Heart left ventricle (tissue), 16 donors: ENCODE measurements around the gene IGFBP7. TPM values are rescaled to one million over a fixed set of nuclear protein-coding genes. Genes with fewer than 3 reads are reported as not detected.

Experiments
- ATAC-seq, 4 donors: fragments of 200-7000 bp; cut with Tn5 transposase; one replicate each; pipeline ENCODE4 v1.9.1; 2020 to 2022; ENCODE audit warnings: moderate library complexity in 4 of 4, mild to moderate bottlenecking in 3 of 4, moderate number of reproducible peaks in 1 of 4
- DNase-seq, 5 donors: peaks; one replicate each; pipeline ENCODE4 v3.0.0-alpha.2; 2020
- H3K27ac ChIP-seq, 12 donors: fragments of 200-600 bp; sonication (generic) in 4 of 12; one replicate each; pipeline versions ENCODE4 v1.5.0 to v1.8.0; 2016 to 2022; ENCODE audit warnings: mild to moderate bottlenecking in 2 of 12
- H3K27me3 ChIP-seq, 9 donors: fragments of 200-600 bp; sonication (generic) in 2 of 9; one replicate each; pipeline versions ENCODE4 v1.5.1 to v1.8.0; 2016 to 2022; ENCODE audit warnings: mild to moderate bottlenecking in 3 of 9
- H3K36me3 ChIP-seq, 9 donors: fragments of 200-600 bp; sonication (generic) in 2 of 9; one replicate each; pipeline versions ENCODE4 v1.5.0 to v1.8.0; 2018 to 2022; ENCODE audit warnings: mild to moderate bottlenecking in 2 of 9
- H3K4me1 ChIP-seq, 12 donors: fragments of 200-600 bp; sonication (generic) in 4 of 12; one replicate each; pipeline versions ENCODE4 v1.5.0 to v1.8.0; 2016 to 2022; ENCODE audit warnings: mild to moderate bottlenecking in 3 of 12
- H3K4me3 ChIP-seq, 12 donors: fragments of 200-600 bp; sonication (generic) in 4 of 12; one replicate each; pipeline versions ENCODE4 v1.5.0 to v1.8.0; 2017 to 2022; ENCODE audit warnings: mild to moderate bottlenecking in 9 of 12, moderate library complexity in 4 of 12
- H3K9me3 ChIP-seq, 12 donors: fragments of 200-600 bp; sonication (generic) in 4 of 12; one replicate each; pipeline versions ENCODE4 v1.5.0 to v1.8.0; 2016 to 2022; ENCODE audit warnings: mild to moderate bottlenecking in 1 of 12
- POLR2A ChIP-seq, 2 donors: fragments of 450-650 bp; IDR thresholded peaks; one replicate each; pipeline ENCODE4 v1.6.1; 2017; ENCODE audit warnings: antibody characterized with exemption in 2 of 2, mild to moderate bottlenecking in 2 of 2, moderate library complexity in 2 of 2
- WGBS, 4 donors: extraction: QIAGEN DNeasy Blood & Tissue Kit in 2 of 4; methylation state at CpG; one replicate each; pipeline versions ENCODE4 v1.1.5 to v1.1.7; 2013 to 2018; 5-methylcytosine and 5-hydroxymethylcytosine counted together
- intact Hi-C, 10 donors: fragments of 100-400 bp; cut with DNase I; formaldehyde crosslinking; loops; one replicate each; pipeline versions ENCODE4 v1.11.1 to v1.14.2; 2022
- polyA plus RNA-seq, 2 donors: library from polyadenylated mRNA; stranded (reverse); fragments of 200-250 nt; gene quantifications; one replicate each; pipeline ENCODE4 v1.2.3, GENCODE V29; 2013
- total RNA-seq, 9 donors: library from RNA; depleted of rRNA in 2 of 9; stranded (reverse); fragments of >200 nt in 2 of 9; fragmentation: NEBNext Ultra II Directional in 3 of 9; extraction: Animal tissue kit (Norgen Biotek cat#: 25700) in 3 of 9; gene quantifications; one replicate each; pipeline versions ENCODE4 v1.1.0 to v1.2.4, GENCODE V29; 2016 to 2023
- TF ChIP-seq, protein P1 (sequence below), 12 donors: fragments of 200-600 bp; sonication (generic) in 4 of 12; IDR thresholded peaks; one replicate each; pipeline versions ENCODE4 v1.5.0 to v1.8.0; 2018 to 2022; ENCODE audit warnings: antibody characterized with exemption in 12 of 12, mild to moderate bottlenecking in 5 of 12
- donor health status: ischemic (EF 13 %, LVEDD 7.1; RV severe dilation, severe dysfunction).
- donor health status: healthy with polysubstance abuse.
- donor health status: DM: no; HTN: yes; CAD: no.
- donor health status: DM: no; HTN: no; CAD: no.
- donor health status: ischemic (EF 25% LVEDD 6.9; RV normal size, moderate dysfunction).
- donor health status: ischemic (EF 25% LVEDD 5.7; RV mildly dilated, moderate dysfunction).
- donor health status: healthy.
- donor health status: DM: yes; HTN: yes; CAD: no.
- donor health status: ischemic (EF 35%, LVEDD 5.7; RV mildly dilated, moderate dysfunction).
- donor health status: nonischemic (EF 11% LVEDD 7.7; RV severe dilation, severe dysfunction).
- donor health status: DM: yes; HTN: yes; CAD: no.
- donor health status: PGD.
- donor health status: ischemic (EF 29% LVEDD 5.4; RV normal size, mild dysfunction).
- donor health status: nonischemic (EF 23%, LVEDD 6.1; RV moderate dilation, normal function).

IGFBP7 gene
- total and polyA plus RNA-seq, 11 donors, result 458 to 1,088 (median 585) TPM

DNA sequence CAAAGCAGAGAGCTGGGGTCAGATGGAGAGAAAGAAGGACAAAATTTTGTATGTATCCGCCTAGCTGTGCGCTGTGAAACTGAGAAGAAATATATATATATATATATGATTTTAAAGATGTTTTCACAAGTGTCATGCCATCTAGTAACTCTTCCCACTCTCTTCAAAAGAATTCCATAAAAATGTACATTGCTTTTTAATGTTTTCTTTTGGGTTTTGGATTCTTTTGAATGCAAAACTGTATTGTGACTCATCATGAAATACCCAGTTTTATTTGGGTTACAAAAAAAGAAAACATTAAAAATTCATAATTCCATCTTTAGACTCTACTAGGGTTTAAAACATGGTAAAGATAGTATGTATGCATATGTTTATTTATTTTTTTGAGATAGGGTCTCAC, 34.3 kb upstream of the IGFBP7 start:
- no peak overlapping the region for H3K4me3 ChIP-seq
- no peaks in the 10 kb centered on the region for H3K9me3 ChIP-seq
- ATAC-seq (no peak), DNase-seq (no peak)
- TF ChIP-seq, protein P1, sequence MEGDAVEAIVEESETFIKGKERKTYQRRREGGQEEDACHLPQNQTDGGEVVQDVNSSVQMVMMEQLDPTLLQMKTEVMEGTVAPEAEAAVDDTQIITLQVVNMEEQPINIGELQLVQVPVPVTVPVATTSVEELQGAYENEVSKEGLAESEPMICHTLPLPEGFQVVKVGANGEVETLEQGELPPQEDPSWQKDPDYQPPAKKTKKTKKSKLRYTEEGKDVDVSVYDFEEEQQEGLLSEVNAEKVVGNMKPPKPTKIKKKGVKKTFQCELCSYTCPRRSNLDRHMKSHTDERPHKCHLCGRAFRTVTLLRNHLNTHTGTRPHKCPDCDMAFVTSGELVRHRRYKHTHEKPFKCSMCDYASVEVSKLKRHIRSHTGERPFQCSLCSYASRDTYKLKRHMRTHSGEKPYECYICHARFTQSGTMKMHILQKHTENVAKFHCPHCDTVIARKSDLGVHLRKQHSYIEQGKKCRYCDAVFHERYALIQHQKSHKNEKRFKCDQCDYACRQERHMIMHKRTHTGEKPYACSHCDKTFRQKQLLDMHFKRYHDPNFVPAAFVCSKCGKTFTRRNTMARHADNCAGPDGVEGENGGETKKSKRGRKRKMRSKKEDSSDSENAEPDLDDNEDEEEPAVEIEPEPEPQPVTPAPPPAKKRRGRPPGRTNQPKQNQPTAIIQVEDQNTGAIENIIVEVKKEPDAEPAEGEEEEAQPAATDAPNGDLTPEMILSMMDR (IDR thresholded peaks at IDR 0.05), result no peak
- TF ChIP-seq POLR2A (IDR thresholded peaks at IDR 0.05), result no peak
- 97 to 98% (median 98%) methylated on average over 2 of the region's 2 CpGs for WGBS, 4 donors
- no peak overlapping the region for H3K27ac ChIP-seq
- no peaks in the 10 kb centered on the region for H3K36me3 ChIP-seq
- peaks cover 0 to 6% (median 0%) of the 10 kb centered on the region in 12 donors for H3K4me1 ChIP-seq
- intact Hi-C loops, result no loop called here
- no peaks in the 10 kb centered on the region for H3K27me3 ChIP-seq

DNA sequence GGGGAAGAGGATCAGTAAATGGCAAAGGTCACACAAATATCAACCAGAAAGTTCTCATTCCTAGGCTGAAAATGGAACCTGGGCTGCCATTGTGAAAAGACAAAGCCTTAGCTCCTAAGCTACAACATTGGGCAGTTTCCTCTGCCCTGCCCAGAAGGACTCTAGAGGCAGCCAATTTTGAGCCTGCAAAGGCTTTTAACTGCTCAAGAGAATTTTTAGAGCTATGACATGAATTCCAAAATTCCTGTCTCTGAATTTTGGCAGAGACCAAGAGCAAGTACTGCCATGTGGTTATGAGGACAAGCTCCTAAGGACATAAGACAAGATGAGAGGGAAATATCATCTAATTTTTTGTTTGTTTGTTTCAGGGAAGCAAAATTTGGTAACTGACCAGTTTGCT, 29.6 kb upstream of the IGFBP7 start:
- H3K27me3 ChIP-seq, result no peaks in the 10 kb centered on the region
- H3K4me1 ChIP-seq, result peaks cover 0 to 6% (median 0%) of the 10 kb centered on the region in 12 donors
- H3K27ac ChIP-seq, result no peak overlapping the region
- no peak for TF ChIP-seq POLR2A (IDR thresholded peaks at IDR 0.05)
- TF ChIP-seq, protein P1 (IDR thresholded peaks at IDR 0.05), result no peak
- H3K4me3 ChIP-seq, result no peak overlapping the region
- no peaks in the 10 kb centered on the region for H3K9me3 ChIP-seq
- intact Hi-C loops, result no loop called here
- no peaks in the 10 kb centered on the region for H3K36me3 ChIP-seq
- ATAC-seq, result no peak
- no peak for DNase-seq

DNA sequence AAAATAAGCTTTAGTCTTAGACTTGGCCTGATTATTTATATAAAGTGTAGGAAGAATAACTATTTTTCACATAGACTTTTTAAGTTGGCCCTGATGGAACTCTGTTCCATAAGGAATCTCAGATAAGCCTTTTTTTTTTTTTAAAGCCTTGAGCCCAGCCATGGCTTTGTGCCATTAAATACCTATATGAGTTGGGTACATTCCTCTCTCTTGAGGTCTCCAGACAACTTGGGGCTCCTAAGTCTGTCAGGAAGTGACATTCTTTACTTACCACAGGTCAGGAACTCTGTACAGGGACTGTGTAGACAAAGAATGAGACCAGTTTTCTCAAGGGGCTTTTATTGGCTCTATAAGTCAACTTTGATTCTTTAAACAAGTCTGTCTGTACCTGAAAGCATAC, 27.1 kb upstream of the IGFBP7 start:
- DNase-seq (no peak), ATAC-seq (no peak)
- no peaks in the 10 kb centered on the region for H3K36me3 ChIP-seq
- no peak overlapping the region for H3K27ac ChIP-seq
- H3K4me1 ChIP-seq, result peaks cover 0 to 9% (median under 1%) of the 10 kb centered on the region in 12 donors
- H3K4me3 ChIP-seq, result no peak overlapping the region
- no peaks in the 10 kb centered on the region for H3K27me3 ChIP-seq
- intact Hi-C loops, result no loop called here
- H3K9me3 ChIP-seq, result no peaks in the 10 kb centered on the region
- no peak for TF ChIP-seq POLR2A (IDR thresholded peaks at IDR 0.05)
- TF ChIP-seq, protein P1 (IDR thresholded peaks at IDR 0.05), result no peak

DNA sequence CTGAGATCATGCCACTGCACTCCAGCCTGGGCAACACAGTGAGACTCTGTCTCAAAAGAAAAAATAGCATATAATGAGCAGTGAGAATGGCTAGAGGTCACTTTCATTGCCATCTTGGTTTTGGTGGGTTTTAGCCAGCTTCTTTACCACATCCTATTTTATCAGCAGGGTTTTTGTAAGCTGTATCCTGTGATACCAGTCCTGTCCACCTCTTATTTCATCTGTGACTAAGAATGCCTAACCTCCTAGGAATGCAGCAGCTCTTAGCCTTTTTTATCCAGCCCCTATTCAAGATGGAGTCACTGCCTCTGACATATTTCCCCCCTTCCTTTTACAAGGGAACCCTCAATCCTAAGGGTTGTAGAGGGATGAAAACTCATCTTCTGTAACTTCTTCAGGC, 26.1 kb upstream of the IGFBP7 start:
- Histone ChIP-seq H3K4me1 (peaks cover 0 to 12% (median 5%) of the 10 kb centered on the region in 12 donors), H3K9me3 (no peaks in the 10 kb centered on the region), H3K36me3 (no peaks in the 10 kb centered on the region), H3K27me3 (no peaks in the 10 kb centered on the region), H3K4me3 (no peak overlapping the region), H3K27ac (no peak overlapping the region)
- intact Hi-C loops, result no loop called here
- ATAC-seq (no peak), DNase-seq (no peak)
- TF ChIP-seq, protein P1 (IDR thresholded peaks at IDR 0.05), result no peak
- TF ChIP-seq POLR2A (IDR thresholded peaks at IDR 0.05), result no peak
